SK-N-SH (cell line): Measurements from ENCODE around the gene KIF27. TPM values are rescaled to one million over a fixed set of nuclear protein-coding genes. Genes with fewer than 3 reads are reported as not detected.

Source experiments
- CTCF ChIA-PET: fragments of 300-600, 350-600 bp; formaldehyde crosslinking; extraction: SDS; loops from one replicate; lab custom pipeline; 2021; lab: Yijun Ruan, JAX
- POLR2A ChIA-PET: fragments of 350-600 bp; sonication (Branson Sonifier 250); formaldehyde crosslinking; extraction: SDS; loops from one replicate; lab custom pipeline; 2020; ENCODE audit warnings: antibody characterized with exemption, inconsistent platforms; lab: Yijun Ruan, JAX
- DNase-seq: peaks from one replicate; pipeline ENCODE4 v3.0.0; 2012
- H2AFZ ChIP-seq: fragments of 200-600 bp; sonication (generic); 2 replicates; pipeline ENCODE4 v1.8.1; 2016; ENCODE audit warnings: antibody characterized with exemption, mild to moderate bottlenecking, low read depth
- H3F3A ChIP-seq: fragments of 200-600 bp; sonication (generic); replicated peaks from 2 replicates; pipeline ENCODE3; 2016; ENCODE audit warnings: antibody characterized with exemption, mild to moderate bottlenecking; ENCODE audit not compliant: insufficient read depth
- H3K27ac ChIP-seq, 2 experiments: fragments of 200-500 bp in 1 of 2; fragments of 200-600 bp in 1 of 2; sonication (Bioruptor generic) in 1 of 2; sonication (generic), shearing (Covaris generic) in 1 of 2; 2 replicates each; pipeline versions ENCODE4 v1.5.1 to v1.6.1; 2014 to 2016; ENCODE audit warnings: low read depth in 2 of 2, inconsistent platforms in 1 of 2, low read length in 1 of 2, mild to moderate bottlenecking in 1 of 2, mixed read lengths in 1 of 2
- H3K27me3 ChIP-seq: fragments of 200-600 bp; sonication (generic), shearing (Covaris generic); 2 replicates; pipeline ENCODE4 v1.6.1; 2016; ENCODE audit warnings: mixed run types; ENCODE audit not compliant: insufficient read depth
- H3K36me3 ChIP-seq, 2 experiments: fragments of 200-500 bp in 1 of 2; fragments of 200-600 bp in 1 of 2; sonication (Bioruptor generic) in 1 of 2; sonication (generic) in 1 of 2; replicated peaks in 1 of 2; 2 replicates each; pipeline versions ENCODE3 to v1.5.1; 2014 to 2016; ENCODE audit warnings: low read length in 1 of 2, mild to moderate bottlenecking in 1 of 2; ENCODE audit not compliant: insufficient read depth in 2 of 2, control insufficient read depth in 1 of 2
- H3K4me1 ChIP-seq, 2 experiments: fragments of 200-500 bp in 1 of 2; fragments of 200-600 bp in 1 of 2; sonication (Bioruptor generic) in 1 of 2; sonication (generic), shearing (Covaris generic) in 1 of 2; 2 replicates each; pipeline versions ENCODE4 v1.5.1 to v1.6.1; 2014 to 2016; ENCODE audit warnings: low read depth in 1 of 2, low read length in 1 of 2, mixed run types in 1 of 2; ENCODE audit not compliant: insufficient read depth in 2 of 2, control insufficient read depth in 1 of 2
- H3K4me2 ChIP-seq: fragments of 200-600 bp; sonication (generic), shearing (Covaris generic); 2 replicates; pipeline ENCODE4 v1.6.1; 2017; ENCODE audit warnings: mixed run types
- H3K4me3 ChIP-seq, 2 experiments: fragments of 200-500 bp in 1 of 2; fragments of 200-600 bp in 1 of 2; sonication (Bioruptor generic) in 1 of 2; sonication (generic), shearing (Covaris generic) in 1 of 2; 2 replicates each; pipeline versions ENCODE4 v1.5.1 to v1.8.1; 2014 to 2016; ENCODE audit warnings: low read depth in 2 of 2, inconsistent platforms in 1 of 2, low read length in 1 of 2, mild to moderate bottlenecking in 1 of 2, mixed read lengths in 1 of 2, moderate library complexity in 1 of 2
- H3K79me2 ChIP-seq: fragments of 200-600 bp; sonication (generic); 2 replicates; pipeline ENCODE4 v1.8.1; 2017; ENCODE audit warnings: mild to moderate bottlenecking; ENCODE audit not compliant: insufficient read depth
- H3K9ac ChIP-seq: fragments of 200-600 bp; sonication (generic); 2 replicates; pipeline ENCODE4 v1.6.1; 2017; ENCODE audit warnings: mixed run types
- H3K9me2 ChIP-seq: fragments of 200-600 bp; sonication (generic); 2 replicates; pipeline ENCODE4 v1.6.1; 2017; ENCODE audit warnings: mixed run types
- H3K9me3 ChIP-seq: fragments of 200-600 bp; sonication (generic); 2 replicates; pipeline ENCODE4 v1.6.1; 2017; ENCODE audit warnings: mixed run types, mild to moderate bottlenecking, moderate library complexity
- H4K20me1 ChIP-seq: fragments of 200-600 bp; sonication (generic); 2 replicates; pipeline ENCODE4 v1.6.1; 2017; ENCODE audit warnings: mild to moderate bottlenecking, mixed run types; ENCODE audit not compliant: insufficient read depth
- EP300 ChIP-seq, 2 experiments: IDR thresholded peaks; 2 replicates each; pipeline versions ENCODE4 v1.4.0 to v1.6.1; 2012; ENCODE audit warnings: borderline replicate concordance in 1 of 2, low read depth in 1 of 2, low read length in 1 of 2
- FOSL2 ChIP-seq: IDR thresholded peaks from 2 replicates; pipeline ENCODE4 v1.4.0; 2012; ENCODE audit warnings: low read depth, mild to moderate bottlenecking, moderate library complexity, borderline replicate concordance
- JUND ChIP-seq: IDR thresholded peaks from 2 replicates; pipeline ENCODE4 v1.4.0; 2012
- MAX ChIP-seq: IDR thresholded peaks from 2 replicates; pipeline ENCODE4 v1.4.0; 2012; ENCODE audit warnings: low read depth
- NFIC ChIP-seq: IDR thresholded peaks from 2 replicates; pipeline ENCODE4 v1.4.0; 2012; ENCODE audit warnings: borderline replicate concordance
- PBX3 ChIP-seq: IDR thresholded peaks from 2 replicates; pipeline ENCODE4; 2012
- POLR2AphosphoS5 ChIP-seq: IDR thresholded peaks from 2 replicates; pipeline ENCODE4 v1.6.1; 2012; ENCODE audit warnings: low read depth, low read length
- RXRA ChIP-seq: IDR thresholded peaks from 2 replicates; pipeline ENCODE4 v1.4.0; 2012; ENCODE audit warnings: low read depth, mild to moderate bottlenecking, borderline replicate concordance
- SIN3A ChIP-seq: IDR thresholded peaks from 2 replicates; pipeline ENCODE4 v1.6.1; 2012; ENCODE audit warnings: low read depth, mild to moderate bottlenecking, low read length, moderate library complexity, borderline replicate concordance
- SMC3 ChIP-seq: IDR thresholded peaks from 2 replicates; pipeline ENCODE4 v1.6.1; 2012; ENCODE audit warnings: low read depth, low read length, improper control_type of control experiment
- TCF12 ChIP-seq: IDR thresholded peaks from 2 replicates; pipeline ENCODE4 v1.4.0; 2012
- ZBTB33 ChIP-seq: IDR thresholded peaks from 2 replicates; pipeline ENCODE4 v1.4.0; 2012; ENCODE audit warnings: low read depth, borderline replicate concordance
- WGBS: methylation state at CpG from one replicate; pipeline ENCODE4 v1.1.6; 2017; ENCODE audit warnings: low lambda C conversion rate; 5-methylcytosine and 5-hydroxymethylcytosine counted together
- polyA plus RNA-seq, 3 experiments: library from polyadenylated mRNA; depleted of rRNA; stranded (reverse); fragments of >200 nt; gene quantifications; 2 replicates each; pipeline ENCODE4 v1.2.3, GENCODE V29; 2012

KIF27 gene
- polyA plus RNA-seq, 1 of the 3 experiments (the other 2 are of a cell fraction): 0.81 TPM

- no peak for TF ChIP-seq PBX3
- no peak for TF ChIP-seq ZBTB33
- TF ChIP-seq, all 33 proteins: peak for 0
Observed at GRCh38 chr9:83960991-83961390, 39.8 kb upstream of the KIF27 start (continued).

GRCh38 chr9:83959061-83959460, 37.8 kb upstream of the KIF27 start:
- Histone ChIP-seq H3K9me2 (no peaks in the 10 kb centered on the region), H4K20me1 (no peaks in the 10 kb centered on the region), H3K79me2 (peaks cover 10% of the 10 kb centered on the region), H3K9me3 (no peaks in the 10 kb centered on the region), H3K9ac (no peak overlapping the region), H3K27me3 (no peaks in the 10 kb centered on the region), H3F3A (peaks cover 27% of the 10 kb centered on the region), H3K4me3 (no peak overlapping the region), H3K36me3 (peaks cover 0 to 11% of the 10 kb centered on the region in 2 experiments), H3K4me2 (no peak overlapping the region), H3K27ac (peak overlapping the region in 1 of 2 experiments; percentile 69; a peak in 2 of 4 replicates), H3K4me1 (peaks cover 7 to 10% of the 10 kb centered on the region in 2 experiments; a peak in 2 of 4 replicates), H2AFZ (no peak overlapping the region)
- TF ChIP-seq NFIC (peak; percentile 22; the same call in 1 of the 2 replicates), MAX (peak; percentile 46; the same call in 1 of the 2 replicates), JUND (peak; percentile 37; the same call in 1 of the 2 replicates), POLR2AphosphoS5 (no peak), TCF12 (peak; percentile 77), RXRA (no peak), PBX3 (peak; percentile 42; the same call in 1 of the 2 replicates), EP300 (IDR thresholded peaks at IDR 0.05; ENCODE audit: borderline replicate concordance in 1 of 2, low read depth in 1 of 2, low read length in 1 of 2) (no peak), FOSL2 (peak; percentile 36; the same call in 1 of the 2 replicates), SIN3A (0 out of 2 replicates have a peak, but pooled peaks have one; percentile 16), SMC3 (no peak)
- CTCF ChIA-PET: no interaction called here
- 51% methylated on average over 4 of the region's 4 CpGs for WGBS
- POLR2A ChIA-PET: no interaction called here
- DNase-seq: no peak
